ENCODE results near the gene DNAJA2. TPM values are rescaled to one million over a fixed set of nuclear protein-coding genes. Genes with fewer than 3 reads are reported as not detected.
"Not testable (repeated sequence)": the region's sequence is repeated elsewhere in the genome, so short reads cannot be mapped to it uniquely, and the experiment has no call there.

Gene DNAJA2
- total and polyA plus RNA-seq, 9 donors = 33.4 to 63.3 (median 58.4) TPM

DNA sequence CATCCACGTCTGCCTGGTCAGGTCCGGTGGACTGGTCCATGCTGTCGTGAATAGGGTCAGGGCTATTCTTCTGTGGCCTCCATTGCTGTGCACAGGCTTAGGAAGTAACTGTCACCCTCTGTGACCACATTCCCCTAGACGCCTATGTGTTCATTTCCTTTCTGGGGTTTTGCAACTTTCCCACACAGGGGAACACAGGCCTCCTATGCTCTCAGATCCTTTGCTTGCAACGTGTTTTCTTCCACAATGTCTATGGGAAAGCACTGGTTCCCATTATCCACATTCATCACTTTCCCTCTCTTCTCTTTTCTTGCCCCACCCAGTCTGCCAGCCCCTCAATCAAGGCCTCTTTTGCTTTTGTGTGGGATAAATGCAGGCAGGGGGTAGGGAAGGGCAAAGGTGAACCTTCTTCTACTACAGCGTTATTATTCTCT lies 43.2 kb upstream of the DNAJA2 start:
- no peaks in the 10 kb centered on the region for H3K4me1 ChIP-seq (ENCODE audit: insufficient read depth)
- DNase-seq = no peak
- H3K27me3 ChIP-seq = no peaks in the 10 kb centered on the region
- H3K9me3 ChIP-seq = no peaks in the 10 kb centered on the region
- 73 to 91% (median 85%) methylated on average over 6 of the region's 6 CpGs for WGBS, 3 donors
- no peaks in the 10 kb centered on the region for H3K36me3 ChIP-seq
- H3K4me3 ChIP-seq = no peak overlapping the region
- H3K27ac ChIP-seq = no peak overlapping the region
- no peak for TF ChIP-seq EP300 (IDR thresholded peaks at IDR 0.05)
- TF ChIP-seq POLR2A (IDR thresholded peaks at IDR 0.05) = no peak
- TF ChIP-seq, protein P1, sequence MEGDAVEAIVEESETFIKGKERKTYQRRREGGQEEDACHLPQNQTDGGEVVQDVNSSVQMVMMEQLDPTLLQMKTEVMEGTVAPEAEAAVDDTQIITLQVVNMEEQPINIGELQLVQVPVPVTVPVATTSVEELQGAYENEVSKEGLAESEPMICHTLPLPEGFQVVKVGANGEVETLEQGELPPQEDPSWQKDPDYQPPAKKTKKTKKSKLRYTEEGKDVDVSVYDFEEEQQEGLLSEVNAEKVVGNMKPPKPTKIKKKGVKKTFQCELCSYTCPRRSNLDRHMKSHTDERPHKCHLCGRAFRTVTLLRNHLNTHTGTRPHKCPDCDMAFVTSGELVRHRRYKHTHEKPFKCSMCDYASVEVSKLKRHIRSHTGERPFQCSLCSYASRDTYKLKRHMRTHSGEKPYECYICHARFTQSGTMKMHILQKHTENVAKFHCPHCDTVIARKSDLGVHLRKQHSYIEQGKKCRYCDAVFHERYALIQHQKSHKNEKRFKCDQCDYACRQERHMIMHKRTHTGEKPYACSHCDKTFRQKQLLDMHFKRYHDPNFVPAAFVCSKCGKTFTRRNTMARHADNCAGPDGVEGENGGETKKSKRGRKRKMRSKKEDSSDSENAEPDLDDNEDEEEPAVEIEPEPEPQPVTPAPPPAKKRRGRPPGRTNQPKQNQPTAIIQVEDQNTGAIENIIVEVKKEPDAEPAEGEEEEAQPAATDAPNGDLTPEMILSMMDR (IDR thresholded peaks at IDR 0.05) = no peak
- intact Hi-C loops (cut with DNase I) = no loop called here

DNA sequence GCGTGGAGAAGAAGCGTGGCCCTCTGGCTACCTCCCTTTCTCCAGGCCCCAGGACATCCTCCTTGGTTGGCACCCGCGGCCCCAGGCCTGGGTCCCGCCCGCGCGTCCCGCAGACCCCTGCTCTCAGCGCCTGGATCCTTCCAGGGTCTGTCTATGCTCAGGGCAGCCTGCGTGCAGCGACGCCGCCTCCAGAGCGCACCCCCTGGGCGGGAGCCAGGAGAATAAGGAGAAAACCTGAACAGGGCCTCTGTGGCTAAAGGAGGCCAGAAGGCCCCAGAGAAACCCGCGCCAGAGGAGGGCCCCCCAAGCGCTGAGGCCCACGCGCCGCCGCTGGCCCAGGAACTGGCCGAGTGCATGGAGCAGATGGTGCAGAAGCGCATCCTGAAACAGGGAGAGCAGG lies 40.4 kb upstream of the DNAJA2 start:
- no peaks in the 10 kb centered on the region for H3K4me1 ChIP-seq (ENCODE audit: insufficient read depth)
- no peak for DNase-seq
- H3K27me3 ChIP-seq = no peaks in the 10 kb centered on the region
- WGBS, 3 donors = 84 to 86% (median 85%) methylated on average over 25 of the region's 25 CpGs
- no peaks in the 10 kb centered on the region for H3K9me3 ChIP-seq
- TF ChIP-seq, protein P1 (IDR thresholded peaks at IDR 0.05) = no peak
- no peak for TF ChIP-seq POLR2A (IDR thresholded peaks at IDR 0.05)
- no peak for TF ChIP-seq EP300 (IDR thresholded peaks at IDR 0.05)
- intact Hi-C loops (cut with DNase I) = no loop called here
- no peaks in the 10 kb centered on the region for H3K36me3 ChIP-seq
- H3K27ac ChIP-seq = no peak overlapping the region
- H3K4me3 ChIP-seq = no peak overlapping the region

GRCh38 chr16:47013172-47013571 lies 39.7 kb upstream of the DNAJA2 start:
- no peak for TF ChIP-seq EP300 (IDR thresholded peaks at IDR 0.05)
- no peak for TF ChIP-seq POLR2A (IDR thresholded peaks at IDR 0.05)
- TF ChIP-seq, protein P1 (IDR thresholded peaks at IDR 0.05) = no peak

DNA sequence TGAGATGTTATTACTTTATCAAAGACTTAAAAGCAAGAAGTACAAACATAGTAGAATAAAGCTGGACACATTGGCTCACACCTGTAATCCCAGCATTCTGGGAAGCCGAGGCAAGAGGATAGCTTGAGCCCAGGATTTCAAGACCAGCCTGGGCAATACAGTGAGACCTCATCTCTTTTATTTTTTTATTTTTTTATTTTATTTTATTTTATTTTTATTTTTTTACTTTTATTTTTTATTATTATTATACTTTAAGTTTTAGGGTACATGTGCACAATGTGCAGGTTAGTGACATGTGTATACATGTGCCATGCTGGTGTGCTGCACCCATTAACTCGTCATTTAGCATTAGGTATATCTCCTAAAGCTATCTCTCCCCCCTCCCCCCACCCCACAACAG lies 37.3 kb upstream of the DNAJA2 start:
- intact Hi-C loops (cut with DNase I); H3K36me3 ChIP-seq; H3K27me3 ChIP-seq; H3K4me1 ChIP-seq (ENCODE audit: insufficient read depth); H3K27ac ChIP-seq; DNase-seq; H3K9me3 ChIP-seq; H3K4me3 ChIP-seq: not testable (repeated sequence)
- WGBS, 3 donors = 81 to 86% (median 85%) methylated on average over 2 of the region's 2 CpGs

More at GRCh38 chr16:47013172-47013571, 39.7 kb upstream of the DNAJA2 start:
- 90 to 94% (median 91%) methylated on average over 4 of the region's 4 CpGs for WGBS, 3 donors
- H3K4me1 ChIP-seq (ENCODE audit: insufficient read depth) = no peaks in the 10 kb centered on the region
- intact Hi-C loops (cut with DNase I) = no loop called here
- no peak overlapping the region for H3K4me3 ChIP-seq
- no peak overlapping the region for H3K27ac ChIP-seq
- H3K27me3 ChIP-seq = no peaks in the 10 kb centered on the region
- no peaks in the 10 kb centered on the region for H3K36me3 ChIP-seq
- no peak for DNase-seq
- H3K9me3 ChIP-seq = no peaks in the 10 kb centered on the region

- 69 to 87% (median 72%) methylated on average over 2 of the region's 2 CpGs for WGBS, 3 donors
- no peaks in the 10 kb centered on the region for H3K4me1 ChIP-seq (ENCODE audit: insufficient read depth)
- no peak overlapping the region for H3K4me3 ChIP-seq
- TF ChIP-seq, protein P1 (IDR thresholded peaks at IDR 0.05) = no peak
- TF ChIP-seq EP300 (IDR thresholded peaks at IDR 0.05) = no peak
- no peak for TF ChIP-seq POLR2A (IDR thresholded peaks at IDR 0.05)
- no peak overlapping the region for H3K27ac ChIP-seq
- no peak for DNase-seq
- intact Hi-C loops (cut with DNase I) = no loop called here
- no peaks in the 10 kb centered on the region for H3K9me3 ChIP-seq
- H3K36me3 ChIP-seq = no peaks in the 10 kb centered on the region
- no peaks in the 10 kb centered on the region for H3K27me3 ChIP-seq
Measured at GRCh38 chr16:47008612-47009011, 35.1 kb upstream of the DNAJA2 start.

Data from ovary (tissue), 9 donors.